SH-SY5Y (cell line): ENCODE data around the gene SLC18B1.

Experiments used
- GATA2 ChIP-seq: IDR thresholded peaks from 2 replicates; pipeline ENCODE4 v1.6.1; 2011; ENCODE audit warnings: mild to moderate bottlenecking, low read depth, low read length
- GATA3 ChIP-seq: IDR thresholded peaks from 2 replicates; pipeline ENCODE4 v1.6.1; 2011; ENCODE audit warnings: low read depth, mild to moderate bottlenecking, low read length, moderate library complexity

DNA sequence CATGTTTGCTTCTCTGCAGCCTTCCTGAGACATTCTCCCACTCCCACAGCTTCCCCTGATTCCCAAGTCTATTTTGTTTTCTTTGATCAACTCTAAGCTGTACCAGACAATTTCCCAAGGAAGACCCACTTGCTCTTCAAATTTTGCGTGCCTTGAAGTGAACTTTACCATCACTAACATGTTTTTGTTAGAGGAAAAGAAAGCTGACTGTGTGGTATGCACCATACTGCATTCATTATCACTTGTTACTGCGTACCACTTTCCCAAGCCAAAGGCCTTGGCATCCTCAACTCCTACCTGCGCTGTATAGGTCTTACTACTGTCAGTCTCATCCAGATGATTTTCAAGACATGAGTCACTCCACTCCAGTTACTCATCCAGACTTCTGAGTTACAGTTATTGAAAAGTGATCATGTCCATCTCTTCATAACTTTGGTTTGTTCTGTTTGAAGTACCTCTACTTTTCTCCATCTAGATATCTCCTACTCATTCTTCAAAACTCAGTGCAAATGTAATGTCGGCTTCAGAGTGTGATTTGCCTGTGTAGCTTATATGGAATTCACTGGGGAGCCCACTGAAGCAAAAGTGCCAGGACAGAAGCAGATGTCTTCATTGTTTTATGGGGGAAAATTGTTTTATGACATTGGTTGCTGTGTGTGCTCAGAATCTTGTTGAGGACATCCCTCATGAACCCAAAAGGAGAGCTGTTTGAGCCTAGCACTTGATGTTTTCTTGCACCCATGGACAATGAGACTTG, 21.1 kb upstream of the SLC18B1 start:
- TF ChIP-seq GATA2 (no peak), GATA3 (no peak)
